Peyer's patch (tissue), 4 donors: Measurements from ENCODE around the gene PEAK1. TPM values are rescaled to one million over a fixed set of nuclear protein-coding genes. Genes with fewer than 3 reads are reported as not detected.

ENCODE experiments used
- DNase-seq, 3 donors: peaks; one replicate each; pipeline ENCODE4 v3.0.0-alpha.2; 2017 to 2019
- H3K27ac ChIP-seq, 4 donors: fragments of 200-600 bp; sonication (generic); one replicate each; pipeline ENCODE4 v1.5.1; 2016 to 2019
- H3K27me3 ChIP-seq, 2 donors: fragments of 200-600 bp; sonication (generic); one replicate each; pipeline ENCODE4 v1.5.1; 2019
- H3K36me3 ChIP-seq, 3 donors: fragments of 200-600 bp; sonication (generic); one replicate each; pipeline ENCODE4 v1.5.1; 2016 to 2019
- H3K4me1 ChIP-seq, 4 donors: fragments of 200-600 bp; sonication (generic); one replicate each; pipeline ENCODE4 v1.5.1; 2016 to 2019
- H3K4me3 ChIP-seq, 4 donors: fragments of 200-600 bp; sonication (generic); 1 replicate in 3 of 4; 2 replicates in 1 of 4; pipeline ENCODE4 v1.5.1; 2016 to 2019; ENCODE audit warnings: mild to moderate bottlenecking in 1 of 4
- H3K9me3 ChIP-seq, 4 donors: fragments of 200-600 bp; sonication (generic); one replicate each; pipeline ENCODE4 v1.5.1; 2016 to 2019; ENCODE audit warnings: mild to moderate bottlenecking in 1 of 4
- POLR2A ChIP-seq, 2 donors: fragments of 450-650 bp; IDR thresholded peaks; one replicate each; pipeline ENCODE4 v1.5.1; 2017; ENCODE audit warnings: antibody characterized with exemption in 2 of 2, mild to moderate bottlenecking in 2 of 2, moderate library complexity in 2 of 2
- total RNA-seq, 4 donors: library from RNA; depleted of rRNA; stranded (reverse); fragments of >200 nt; gene quantifications; one replicate each; pipeline ENCODE4 v1.1.0, GENCODE V29; 2016
- TF ChIP-seq, protein P1 (sequence below), 6 experiments: fragments of 450-650 bp in 4 of 6; fragments of 200-600 bp in 2 of 6; sonication (generic) in 1 of 6; IDR thresholded peaks; one replicate each; pipeline ENCODE4 v1.5.1; 2017 to 2019; ENCODE audit warnings: antibody characterized with exemption in 6 of 6, mild to moderate bottlenecking in 3 of 6, moderate library complexity in 1 of 6

Gene PEAK1
- total RNA-seq, 4 donors from 2014 or later, result 28.7 to 81.7 (median 52.4) TPM

GRCh38 chr15:77437264-77437663 lies 17.4 kb upstream of the PEAK1 start:
- no peaks in the 10 kb centered on the region for H3K27me3 ChIP-seq
- no peaks in the 10 kb centered on the region for H3K9me3 ChIP-seq
- no peak overlapping the region for H3K27ac ChIP-seq
- no peak for DNase-seq
- H3K4me3 ChIP-seq, result no peak overlapping the region
- no peaks in the 10 kb centered on the region for H3K36me3 ChIP-seq
- H3K4me1 ChIP-seq, result peaks cover 0 to 7% (median 0%) of the 10 kb centered on the region in 4 donors
- no peak for TF ChIP-seq POLR2A (IDR thresholded peaks at IDR 0.05)
- TF ChIP-seq, protein P1, sequence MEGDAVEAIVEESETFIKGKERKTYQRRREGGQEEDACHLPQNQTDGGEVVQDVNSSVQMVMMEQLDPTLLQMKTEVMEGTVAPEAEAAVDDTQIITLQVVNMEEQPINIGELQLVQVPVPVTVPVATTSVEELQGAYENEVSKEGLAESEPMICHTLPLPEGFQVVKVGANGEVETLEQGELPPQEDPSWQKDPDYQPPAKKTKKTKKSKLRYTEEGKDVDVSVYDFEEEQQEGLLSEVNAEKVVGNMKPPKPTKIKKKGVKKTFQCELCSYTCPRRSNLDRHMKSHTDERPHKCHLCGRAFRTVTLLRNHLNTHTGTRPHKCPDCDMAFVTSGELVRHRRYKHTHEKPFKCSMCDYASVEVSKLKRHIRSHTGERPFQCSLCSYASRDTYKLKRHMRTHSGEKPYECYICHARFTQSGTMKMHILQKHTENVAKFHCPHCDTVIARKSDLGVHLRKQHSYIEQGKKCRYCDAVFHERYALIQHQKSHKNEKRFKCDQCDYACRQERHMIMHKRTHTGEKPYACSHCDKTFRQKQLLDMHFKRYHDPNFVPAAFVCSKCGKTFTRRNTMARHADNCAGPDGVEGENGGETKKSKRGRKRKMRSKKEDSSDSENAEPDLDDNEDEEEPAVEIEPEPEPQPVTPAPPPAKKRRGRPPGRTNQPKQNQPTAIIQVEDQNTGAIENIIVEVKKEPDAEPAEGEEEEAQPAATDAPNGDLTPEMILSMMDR (IDR thresholded peaks at IDR 0.05), result no peak

- peaks cover 0 to 7% (median 0%) of the 10 kb centered on the region in 4 donors for H3K4me1 ChIP-seq
- H3K27me3 ChIP-seq, result no peaks in the 10 kb centered on the region
- DNase-seq, result no peak
- no peaks in the 10 kb centered on the region for H3K36me3 ChIP-seq
- no peaks in the 10 kb centered on the region for H3K9me3 ChIP-seq
- no peak overlapping the region for H3K27ac ChIP-seq
- H3K4me3 ChIP-seq, result no peak overlapping the region
- TF ChIP-seq, protein P1 (IDR thresholded peaks at IDR 0.05), result no peak
- no peak for TF ChIP-seq POLR2A (IDR thresholded peaks at IDR 0.05)
Observed at GRCh38 chr15:77436822-77437221, 16.9 kb upstream of the PEAK1 start.

GRCh38 chr15:77430652-77431051 lies 10.7 kb upstream of the PEAK1 start:
- H3K27ac ChIP-seq, result no peak overlapping the region
- no peaks in the 10 kb centered on the region for H3K36me3 ChIP-seq
- H3K9me3 ChIP-seq, result no peaks in the 10 kb centered on the region
- no peaks in the 10 kb centered on the region for H3K27me3 ChIP-seq
- TF ChIP-seq POLR2A (IDR thresholded peaks at IDR 0.05), result no peak
- TF ChIP-seq, protein P1 (IDR thresholded peaks at IDR 0.05), result no peak
- no peak for DNase-seq
- H3K4me3 ChIP-seq, result no peak overlapping the region
- H3K4me1 ChIP-seq, result peaks cover 0 to 3% (median 0%) of the 10 kb centered on the region in 4 donors

- DNase-seq, result no peak
- TF ChIP-seq, protein P1 (IDR thresholded peaks at IDR 0.05), result no peak
- TF ChIP-seq POLR2A (IDR thresholded peaks at IDR 0.05), result no peak
- Histone ChIP-seq H3K36me3 (no peaks in the 10 kb centered on the region), H3K4me3 (no peak overlapping the region), H3K9me3 (no peaks in the 10 kb centered on the region), H3K4me1 (peaks cover 0 to 3% (median 0%) of the 10 kb centered on the region in 4 donors), H3K27ac (no peak overlapping the region), H3K27me3 (no peaks in the 10 kb centered on the region)
Observed at GRCh38 chr15:77430213-77430612, 10.3 kb upstream of the PEAK1 start.

DNA sequence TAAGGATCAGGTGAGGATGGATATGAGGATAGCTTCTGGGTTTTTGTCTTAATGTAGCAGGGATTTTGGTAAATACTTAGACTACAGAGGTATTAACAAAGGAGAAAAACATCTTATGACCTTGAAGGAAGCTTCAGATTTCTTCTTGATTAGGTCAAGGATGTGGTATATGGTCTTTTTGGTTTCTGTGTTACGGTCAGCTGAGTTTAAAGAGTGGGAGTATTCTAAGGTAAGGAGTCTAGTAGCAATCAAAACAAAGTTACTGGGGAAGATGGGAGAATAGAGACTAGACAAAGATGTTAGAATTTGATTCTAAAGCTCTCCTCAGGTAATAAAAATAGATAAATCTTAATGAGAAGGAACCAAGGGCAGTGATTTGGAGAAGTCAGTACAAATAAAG lies 7.0 kb upstream of the PEAK1 start:
- Histone ChIP-seq H3K9me3 (no peaks in the 10 kb centered on the region), H3K27me3 (no peaks in the 10 kb centered on the region), H3K4me1 (peaks cover 0 to 25% (median 4%) of the 10 kb centered on the region in 4 donors), H3K27ac (peak overlapping the region in 1 of 4 donors; percentile 19), H3K4me3 (no peak overlapping the region), H3K36me3 (no peaks in the 10 kb centered on the region)
- no peak for TF ChIP-seq POLR2A (IDR thresholded peaks at IDR 0.05)
- TF ChIP-seq, protein P1 (IDR thresholded peaks at IDR 0.05), result no peak
- no peak for DNase-seq

DNA sequence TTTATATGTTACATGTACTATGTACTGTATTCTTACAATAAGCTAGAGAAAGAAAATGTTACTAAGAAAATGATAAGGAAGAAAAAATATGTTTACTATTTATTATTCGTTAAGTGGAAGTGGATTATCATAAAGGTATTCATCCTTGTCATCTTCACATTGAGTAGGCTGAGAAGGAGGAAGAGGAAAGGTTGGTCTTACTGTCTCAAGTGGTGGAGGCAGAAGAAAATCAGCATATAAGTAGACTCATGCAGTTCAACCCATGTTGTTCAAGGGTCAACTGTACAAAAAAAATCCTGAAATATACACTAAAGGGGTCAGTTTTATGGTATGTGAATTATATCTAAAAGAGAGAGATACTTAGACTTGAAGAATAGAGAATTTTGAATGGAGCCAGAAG lies 6.5 kb upstream of the PEAK1 start:
- no peak for DNase-seq
- Histone ChIP-seq H3K27ac (peak overlapping the region in 1 of 4 donors; percentile 19), H3K36me3 (no peaks in the 10 kb centered on the region), H3K9me3 (no peaks in the 10 kb centered on the region), H3K27me3 (no peaks in the 10 kb centered on the region), H3K4me3 (no peak overlapping the region), H3K4me1 (peaks cover 0 to 30% (median 7%) of the 10 kb centered on the region in 4 donors)
- TF ChIP-seq POLR2A (IDR thresholded peaks at IDR 0.05), result no peak
- TF ChIP-seq, protein P1 (IDR thresholded peaks at IDR 0.05), result no peak
